Measurements from ENCODE around the gene PREP.

The PREP gene

DNA sequence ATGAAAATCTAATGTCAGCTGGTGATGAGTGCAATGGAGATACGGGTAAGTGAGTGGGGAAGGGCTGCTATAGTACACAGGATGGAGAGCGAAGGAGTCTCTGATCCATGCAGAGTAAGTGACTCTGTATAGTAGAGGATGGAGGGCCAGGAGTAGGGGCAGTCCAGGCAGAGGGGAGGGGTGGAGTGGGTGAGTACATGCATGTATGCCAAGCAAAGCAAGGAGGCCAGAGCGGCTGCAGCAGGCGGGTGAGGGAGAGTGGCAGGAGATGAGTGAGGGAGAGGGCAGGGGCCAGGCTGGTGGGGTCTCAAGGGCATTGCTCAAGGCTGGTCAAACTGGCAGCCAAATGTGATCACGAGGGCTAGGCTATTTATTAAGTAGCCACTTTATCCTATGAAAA is 94.0 kb downstream of the PREP start:
- DNase-seq (ENCODE audit: low read depth), result no peak

DNA sequence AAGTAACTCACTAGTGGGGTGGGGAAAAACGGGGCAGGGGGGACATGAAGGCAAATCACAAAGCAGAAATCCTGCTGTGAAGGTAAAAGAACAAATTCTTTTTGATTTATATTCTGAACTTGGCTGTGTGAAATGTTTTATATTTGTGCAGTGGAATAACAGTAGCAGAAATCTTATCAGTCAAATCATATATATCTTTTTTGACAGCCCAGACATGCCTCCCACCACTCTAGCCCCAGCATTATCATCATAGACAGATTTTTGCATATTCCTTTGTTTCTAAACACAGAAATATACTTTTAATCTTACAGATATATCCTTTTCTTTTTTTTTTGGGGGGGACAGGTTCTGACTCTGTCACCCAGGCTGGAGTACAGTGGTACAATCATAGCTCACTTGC is 97.4 kb downstream of the PREP start:
- peak; percentile 16 for DNase-seq (ENCODE audit: low read depth)

DNA sequence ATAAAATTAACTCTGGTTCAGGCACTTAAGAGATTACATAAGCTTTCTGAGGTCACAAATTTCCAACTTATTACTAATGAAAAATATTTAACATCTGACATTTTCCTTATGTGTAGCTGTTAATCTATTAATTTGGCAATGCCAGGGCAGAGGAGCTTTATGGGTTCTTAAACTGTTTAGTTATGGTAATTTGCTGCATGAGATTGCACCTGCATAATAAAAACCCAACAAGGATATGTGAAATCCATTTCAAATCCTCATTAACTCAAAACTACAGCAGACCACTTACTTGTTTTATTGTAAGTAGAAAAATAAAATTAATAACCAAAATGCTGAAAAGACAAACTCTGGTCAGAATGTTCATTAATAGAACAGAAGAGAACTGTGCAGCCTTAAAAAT is 98.1 kb downstream of the PREP start:
- no peak for DNase-seq (ENCODE audit: low read depth)

DNA sequence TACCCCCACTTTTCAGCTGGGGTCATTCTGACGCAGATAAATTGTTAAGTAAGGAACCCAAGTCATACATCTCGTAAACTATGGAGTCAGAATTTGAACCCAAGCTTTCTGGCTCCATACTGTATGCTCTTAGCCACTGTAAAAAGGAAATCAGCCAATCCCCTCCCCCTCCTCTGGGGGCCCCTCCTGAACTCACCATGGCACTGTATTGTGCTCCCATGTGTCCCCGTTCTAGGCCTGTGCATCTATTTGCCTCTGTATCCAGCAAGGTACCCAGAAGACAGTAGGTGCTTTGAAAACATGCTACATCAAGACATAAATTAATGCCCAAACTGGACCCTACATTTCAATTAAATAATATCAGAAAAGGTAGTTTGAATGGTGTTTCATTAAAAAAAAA is 98.5 kb downstream of the PREP start:
- no peak for DNase-seq (ENCODE audit: low read depth)

DNA sequence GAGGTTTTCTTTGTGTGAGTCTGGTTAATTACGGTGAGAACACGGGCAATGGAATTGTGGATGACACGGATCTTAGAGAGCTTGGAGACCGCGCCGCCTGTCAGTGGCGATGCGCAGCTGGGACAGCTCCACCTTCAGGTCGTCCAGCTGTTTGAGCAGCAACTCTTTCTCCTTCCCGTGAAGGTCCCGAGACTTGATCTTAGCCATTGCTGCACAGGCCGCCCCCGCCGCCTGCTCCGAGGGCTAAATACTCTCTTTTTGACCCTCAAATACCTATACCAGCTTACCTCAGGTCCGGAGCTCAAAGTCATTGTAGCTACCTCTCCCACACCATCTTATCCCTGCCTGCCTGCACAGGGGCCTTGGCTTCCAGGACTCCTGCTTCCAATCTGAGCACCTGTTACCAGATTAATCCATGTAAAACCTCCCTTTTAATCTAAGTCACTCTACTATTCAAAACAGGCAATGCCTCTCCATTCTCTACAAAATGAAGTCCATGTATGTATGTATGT is 100.2 kb downstream of the PREP start:
- DNase-seq (ENCODE audit: low read depth), result no peak

DNA sequence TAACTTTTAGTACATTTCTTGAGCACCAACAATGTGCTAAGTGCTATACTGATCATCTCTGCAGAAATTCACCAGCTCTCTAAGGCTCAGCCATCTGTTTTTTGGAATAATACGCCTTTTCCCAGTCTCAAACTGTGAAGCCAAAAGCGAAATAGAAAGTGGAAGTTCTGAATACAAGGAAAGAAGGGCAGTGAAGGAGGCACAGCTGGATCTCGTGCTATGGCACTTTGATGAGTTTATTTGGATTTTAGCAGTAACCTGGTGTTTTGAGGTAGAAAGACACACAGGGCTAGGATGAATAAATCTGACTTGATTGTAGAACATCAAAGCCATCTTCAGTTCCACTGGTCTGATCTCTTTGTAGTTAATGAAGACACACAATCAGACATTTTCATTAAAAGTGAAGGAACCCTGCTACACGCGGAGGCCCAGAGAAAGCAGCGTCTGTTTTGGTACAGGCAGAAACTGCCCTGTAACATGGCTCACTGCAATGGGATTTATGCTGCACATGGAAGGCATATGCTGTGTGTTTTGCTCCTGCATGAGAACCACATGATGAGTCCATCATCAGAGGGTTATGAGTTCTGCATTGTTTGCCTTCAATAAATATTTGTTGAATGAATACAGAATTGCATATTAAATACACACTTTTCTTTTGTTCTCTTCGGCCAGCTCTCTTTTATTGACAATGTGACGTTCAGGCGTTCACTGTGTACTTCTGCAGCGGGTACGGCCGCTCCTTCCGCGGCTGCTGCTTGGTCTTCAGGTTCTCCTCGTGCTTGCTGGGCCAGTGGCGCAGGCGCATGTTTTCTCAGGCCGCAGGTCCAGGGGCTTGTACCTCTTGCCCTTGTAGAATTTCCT is 100.9 kb downstream of the PREP start:
- DNase-seq (ENCODE audit: low read depth), result no peak

DNA sequence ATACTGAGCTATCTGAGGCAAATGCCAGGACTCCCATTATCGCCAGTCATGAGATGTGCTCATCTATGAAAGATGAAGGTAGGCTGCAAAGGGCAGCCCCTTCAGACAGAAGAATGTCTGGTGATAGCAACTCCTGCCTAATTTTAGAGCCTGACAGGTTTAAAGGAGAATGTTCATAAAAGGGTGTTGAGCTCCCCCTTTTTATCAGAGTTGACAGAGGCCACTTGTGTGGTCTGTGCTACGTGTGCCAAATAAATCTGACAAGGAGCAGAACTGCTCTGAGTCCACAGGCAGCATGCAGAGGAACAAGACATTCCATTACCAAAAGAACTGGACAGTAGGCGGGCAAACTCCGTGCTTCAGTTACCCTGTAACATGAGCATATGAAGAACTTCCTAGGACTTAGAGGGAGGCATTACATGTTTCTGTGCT is 101.8 kb downstream of the PREP start:
- DNase-seq (ENCODE audit: low read depth), result peak; percentile 23

DNA sequence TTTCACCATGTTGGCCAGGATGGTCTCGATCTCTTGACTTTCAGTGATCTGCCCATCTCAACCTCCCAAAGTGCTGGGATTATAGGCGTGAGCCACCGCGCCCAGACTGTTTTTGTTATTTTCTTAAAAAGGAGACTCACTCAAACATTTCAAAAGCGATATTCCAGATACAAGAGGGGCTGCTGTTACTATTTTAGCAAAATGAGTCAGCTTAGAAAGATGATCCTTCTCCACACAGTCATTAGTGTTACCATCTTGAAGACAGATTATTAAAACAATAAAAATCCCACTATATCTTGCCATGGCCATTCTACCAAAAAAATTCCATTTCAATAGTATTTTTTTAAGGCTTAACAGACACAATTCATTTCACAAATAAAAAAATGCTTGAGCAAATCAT is 102.8 kb downstream of the PREP start:
- DNase-seq (ENCODE audit: low read depth), result no peak

DNA sequence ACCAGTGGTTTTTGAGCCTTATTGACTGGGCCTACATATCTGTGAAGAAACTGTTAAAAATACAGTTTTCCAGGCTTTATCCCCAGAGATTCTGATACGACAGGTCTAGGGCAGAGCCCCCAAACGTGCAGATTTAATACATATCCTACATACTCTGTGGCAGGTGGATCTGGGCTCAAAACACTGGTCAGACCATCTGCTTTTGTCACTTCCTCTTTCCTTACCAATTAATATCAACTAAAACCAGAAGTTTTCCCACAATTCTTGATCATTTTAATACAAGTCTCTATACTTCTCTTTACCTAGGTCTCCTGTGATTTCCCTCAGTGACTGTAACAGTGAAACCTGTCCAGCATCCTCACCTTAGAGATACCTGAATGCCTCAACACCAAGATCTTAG is 108.8 kb downstream of the PREP start:
- no peak for DNase-seq (ENCODE audit: low read depth)

DNA sequence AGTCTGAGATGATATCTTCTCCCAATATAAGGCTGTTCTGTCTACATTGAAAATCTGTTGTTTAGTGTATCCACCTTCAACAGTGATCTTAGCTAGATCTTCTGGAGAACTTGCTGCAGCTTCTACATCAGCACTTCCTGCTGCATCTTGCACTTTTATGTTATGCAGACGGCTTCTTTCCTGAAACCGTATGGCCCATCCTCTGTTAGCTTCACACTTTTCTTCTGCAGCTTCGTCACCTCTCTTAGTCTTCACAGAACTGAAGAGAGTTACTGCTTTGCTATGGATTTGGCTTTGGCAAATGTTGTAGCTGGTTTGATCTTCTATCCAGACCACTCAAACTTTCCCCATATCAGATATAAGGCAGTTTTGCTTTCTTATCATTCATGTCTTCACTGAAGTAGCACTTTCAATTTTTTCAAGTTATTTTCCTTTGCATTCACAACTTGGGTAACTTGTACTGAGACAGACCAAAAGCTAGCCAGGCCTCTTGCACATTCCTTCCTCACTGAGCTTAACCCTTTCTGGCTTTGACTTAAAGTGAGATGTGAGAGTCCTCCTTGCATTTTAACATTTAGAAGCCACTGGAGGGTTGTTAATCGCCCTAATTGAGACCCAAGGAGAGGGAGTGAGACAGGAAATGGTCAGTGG is 110.1 kb downstream of the PREP start:
- DNase-seq (ENCODE audit: low read depth), result no peak

DNA sequence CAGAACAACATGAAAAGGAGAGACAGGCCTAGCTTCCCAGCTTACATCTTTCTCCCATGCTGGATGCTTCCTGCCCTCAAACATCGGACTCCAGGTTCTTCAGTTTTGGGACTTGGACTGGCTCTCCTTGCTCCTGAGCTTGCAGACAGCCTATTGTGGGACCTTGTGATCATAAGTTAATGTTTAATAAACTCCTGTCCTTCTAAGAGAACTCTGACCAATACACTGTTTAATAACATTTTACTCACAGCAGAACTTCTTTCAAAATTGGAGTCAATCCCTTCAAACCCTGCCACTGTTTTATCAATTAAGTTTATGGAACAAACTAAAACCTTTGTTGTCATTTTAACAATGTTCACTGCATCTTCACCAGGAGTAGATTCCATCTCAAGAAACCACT is 111.4 kb downstream of the PREP start:
- no peak for DNase-seq (ENCODE audit: low read depth)

DNA sequence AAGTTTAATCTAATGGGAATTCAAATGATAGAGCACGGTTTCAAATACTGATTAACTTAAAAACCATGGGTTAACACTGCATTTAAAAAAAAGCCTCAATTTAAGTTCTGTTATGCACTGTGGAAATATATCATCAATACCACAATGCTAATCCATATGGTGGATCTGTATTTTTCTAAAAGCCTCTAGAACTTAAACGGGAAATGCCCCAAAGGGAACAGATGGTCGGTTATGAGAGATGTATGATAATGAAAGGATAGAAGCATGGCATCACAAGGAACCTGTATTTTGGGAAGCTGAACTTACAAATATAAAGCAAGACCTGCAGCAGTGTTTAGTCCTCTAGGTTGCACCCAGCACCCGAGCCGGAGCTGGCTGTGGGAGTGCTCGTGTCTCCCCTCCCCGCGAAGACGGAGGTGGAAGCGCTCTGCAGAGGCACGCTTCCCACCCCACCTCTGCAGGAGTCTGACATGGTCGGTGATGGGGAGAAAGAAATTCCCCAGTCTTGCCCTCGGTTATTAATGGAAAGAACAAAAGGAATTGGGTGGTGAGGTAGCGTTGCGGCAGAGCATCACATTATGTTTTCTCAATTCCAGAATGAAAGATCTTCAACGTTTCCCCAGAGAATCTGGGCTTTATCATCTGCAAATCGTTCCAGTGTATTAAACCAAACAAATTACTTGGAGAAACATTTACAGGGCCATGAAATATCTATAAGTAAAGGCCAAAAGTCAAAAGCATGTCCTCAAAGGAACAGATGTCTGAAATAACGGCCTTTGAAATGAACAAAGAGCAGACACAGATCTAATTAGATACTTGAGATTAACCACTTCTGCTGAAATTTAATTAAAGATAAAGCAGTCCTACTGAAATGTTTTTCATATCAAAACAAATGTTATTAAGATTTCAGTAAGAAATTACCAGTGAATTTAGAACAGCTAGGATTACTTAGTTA is 120.0 kb downstream of the PREP start:
- DNase-seq (ENCODE audit: low read depth), result no peak

DNA sequence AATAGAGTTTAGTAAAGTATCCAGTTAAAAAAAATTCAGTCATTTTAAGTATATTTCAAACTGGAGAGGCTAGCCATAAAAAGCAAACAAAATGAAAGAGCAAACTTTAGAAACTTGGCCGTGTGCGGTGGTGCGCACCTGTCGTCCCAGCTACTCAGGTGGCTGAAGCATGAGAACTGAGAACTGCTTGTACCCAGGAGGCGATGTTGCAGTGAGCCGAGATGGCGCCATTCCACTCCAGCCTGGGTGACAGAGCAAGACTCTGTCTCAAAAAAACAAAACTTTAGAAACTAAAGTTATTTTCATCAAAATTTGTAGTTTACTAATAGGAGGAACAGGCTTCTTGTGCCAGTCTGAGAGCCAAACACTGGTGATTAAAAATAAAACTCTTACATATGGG is 122.8 kb downstream of the PREP start:
- DNase-seq (ENCODE audit: low read depth), result no peak

DNA sequence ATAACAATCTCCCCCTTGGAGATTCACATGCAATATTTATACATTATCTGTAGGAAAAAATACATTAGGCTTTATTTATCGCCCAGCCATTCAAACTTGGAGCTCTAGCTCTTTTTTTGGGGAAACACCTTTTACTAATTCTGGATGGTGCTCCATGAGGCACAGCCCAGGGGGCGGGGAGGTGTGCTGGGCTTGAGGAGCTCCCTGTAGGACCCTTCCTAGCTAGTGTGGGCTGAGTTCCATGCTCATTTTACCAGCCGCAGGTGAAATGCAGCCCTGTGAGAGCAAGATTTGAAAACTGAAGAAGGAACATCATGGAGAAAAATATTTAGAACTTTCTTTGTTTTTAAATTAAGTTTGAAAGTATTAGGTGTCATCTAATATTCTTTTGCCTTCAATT is 123.4 kb downstream of the PREP start:
- DNase-seq (ENCODE audit: low read depth), result no peak

DNA sequence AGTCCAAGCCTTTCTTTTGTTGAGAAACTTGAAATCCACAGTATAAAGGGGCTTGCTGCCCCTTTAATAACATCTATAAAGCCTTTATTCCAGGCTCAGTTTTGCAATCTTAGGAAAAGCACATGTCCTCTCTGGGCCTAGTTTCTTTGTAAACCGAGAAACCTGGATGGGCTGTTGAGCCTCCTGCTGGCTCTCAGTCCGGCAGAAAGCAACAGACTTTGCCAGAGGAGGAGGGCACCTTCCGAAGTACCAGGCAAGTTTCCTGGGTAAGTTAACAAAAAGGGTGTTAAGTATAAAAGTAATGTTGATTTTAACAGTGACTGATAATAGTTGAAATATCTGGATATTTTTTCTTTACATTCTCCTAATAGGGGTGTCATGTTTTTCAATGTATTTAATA is 124.1 kb downstream of the PREP start:
- no peak for DNase-seq (ENCODE audit: low read depth)

DNA sequence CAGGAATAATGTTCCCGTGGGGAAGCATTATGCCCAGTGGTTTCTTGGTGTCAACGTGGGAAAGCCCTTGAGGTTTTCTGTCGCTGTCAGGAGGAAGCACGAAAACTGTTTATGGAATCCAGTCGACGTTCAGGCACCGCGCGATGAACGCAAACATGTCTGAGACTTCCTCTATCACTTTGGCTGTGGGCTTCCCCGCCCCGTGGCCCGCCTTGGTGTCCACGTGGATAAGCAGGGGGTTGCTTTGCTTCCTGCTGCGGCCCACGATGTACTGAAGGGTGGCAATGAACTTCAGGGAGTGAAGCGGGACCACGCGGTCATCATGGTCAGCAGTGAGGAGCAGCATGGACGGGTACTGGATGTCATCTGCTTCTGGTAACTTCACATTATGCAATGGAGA is 124.8 kb downstream of the PREP start:
- no peak for DNase-seq (ENCODE audit: low read depth)

DNA sequence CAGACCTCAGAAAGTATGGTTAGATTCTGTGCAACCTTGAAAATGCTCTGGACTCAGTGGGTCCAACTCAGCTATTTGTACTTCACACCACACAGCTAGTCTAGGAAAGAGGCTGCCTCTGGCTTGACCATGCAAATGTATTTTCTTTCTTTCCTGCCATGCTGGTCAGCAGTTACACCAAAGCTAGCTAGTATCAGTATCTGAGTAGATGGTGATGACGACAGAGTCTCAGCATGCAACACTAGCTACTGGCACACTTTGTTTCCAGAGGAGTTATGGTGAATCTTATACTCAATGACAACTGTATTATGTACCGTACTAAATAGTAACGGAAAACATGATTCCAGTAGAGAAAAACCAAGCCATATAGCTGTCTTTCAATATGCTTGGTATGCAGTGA is 126.5 kb downstream of the PREP start:
- no peak for DNase-seq (ENCODE audit: low read depth)

DNA sequence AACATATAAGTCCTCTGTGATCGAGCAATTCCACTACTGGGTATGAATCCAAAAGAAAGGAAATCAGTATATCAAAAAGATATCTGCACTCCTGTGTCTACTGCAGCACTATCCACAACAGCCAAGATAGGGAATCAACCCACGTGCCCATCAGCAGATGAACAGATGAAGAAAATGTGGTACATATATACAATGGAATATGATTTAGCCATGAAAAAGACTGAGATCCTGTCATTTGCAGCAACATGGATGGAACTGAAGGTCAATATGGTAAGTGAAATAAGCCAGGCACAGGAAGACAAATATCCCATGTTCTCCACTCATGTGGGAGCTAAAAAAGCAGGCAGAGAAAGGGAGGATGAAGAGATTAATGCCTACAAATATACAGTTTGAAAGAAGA is 127.3 kb downstream of the PREP start:
- DNase-seq (ENCODE audit: low read depth), result no peak

DNA sequence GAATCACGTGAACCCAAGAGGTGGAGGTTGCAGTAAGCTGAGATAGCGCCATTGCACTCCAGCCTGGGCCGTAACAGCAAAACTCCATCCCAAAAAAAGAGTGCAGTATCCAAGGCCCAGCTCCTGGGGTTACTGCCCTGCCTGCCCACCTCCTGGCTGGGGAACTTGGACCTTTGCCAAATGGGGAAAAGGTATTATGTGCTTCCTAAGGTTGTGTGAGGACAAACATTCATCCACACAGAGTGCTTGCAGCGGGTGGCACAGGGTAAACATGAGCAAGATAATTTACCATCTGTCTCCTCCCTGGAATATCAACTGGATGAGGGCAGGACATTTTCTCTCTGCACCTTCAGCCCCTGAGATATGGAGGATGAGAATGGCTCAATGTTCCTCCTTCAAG is 128.2 kb downstream of the PREP start:
- DNase-seq (ENCODE audit: low read depth), result no peak

DNA sequence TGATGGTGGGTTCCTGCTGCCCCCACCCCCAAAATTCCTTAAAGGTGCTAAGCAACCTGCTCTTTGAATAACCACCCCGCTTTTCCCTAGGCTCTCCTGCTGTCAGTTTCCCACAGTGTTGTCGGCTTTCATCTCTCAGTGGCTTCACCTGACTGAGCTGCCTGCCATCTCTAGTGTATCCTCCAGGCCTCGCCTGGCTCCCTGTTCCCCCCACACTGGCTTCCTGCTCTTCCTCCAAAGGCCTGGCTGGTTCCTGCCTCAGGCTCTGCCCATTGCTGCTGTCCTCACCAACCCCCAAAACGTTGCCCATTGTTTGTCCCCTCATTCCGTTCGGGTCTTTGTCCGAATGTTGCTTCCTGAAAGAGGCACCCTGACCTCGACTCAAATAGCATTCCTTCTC is 129.3 kb downstream of the PREP start:
- DNase-seq (ENCODE audit: low read depth), result no peak

DNA sequence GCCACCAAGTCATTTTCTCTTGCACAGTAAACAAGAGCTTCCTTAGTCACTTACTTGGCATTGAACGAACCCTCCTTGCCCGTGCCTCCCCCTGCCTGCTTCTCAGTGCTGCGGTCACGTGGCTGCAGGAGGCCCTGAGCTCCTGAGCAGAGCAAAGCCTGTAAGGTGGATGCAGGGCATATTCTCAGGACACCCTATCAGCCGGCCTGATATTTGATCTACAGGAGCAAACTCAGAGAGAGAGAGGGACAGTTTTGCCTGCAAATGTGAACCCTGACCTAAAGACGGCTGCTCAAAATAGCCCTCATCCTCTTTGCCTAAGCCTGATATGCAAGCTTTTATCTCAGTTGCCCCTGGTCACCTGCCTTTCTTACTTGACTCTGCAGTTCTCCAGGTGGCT is 130.1 kb downstream of the PREP start:
- peak; percentile 35 for DNase-seq (ENCODE audit: low read depth)

DNA sequence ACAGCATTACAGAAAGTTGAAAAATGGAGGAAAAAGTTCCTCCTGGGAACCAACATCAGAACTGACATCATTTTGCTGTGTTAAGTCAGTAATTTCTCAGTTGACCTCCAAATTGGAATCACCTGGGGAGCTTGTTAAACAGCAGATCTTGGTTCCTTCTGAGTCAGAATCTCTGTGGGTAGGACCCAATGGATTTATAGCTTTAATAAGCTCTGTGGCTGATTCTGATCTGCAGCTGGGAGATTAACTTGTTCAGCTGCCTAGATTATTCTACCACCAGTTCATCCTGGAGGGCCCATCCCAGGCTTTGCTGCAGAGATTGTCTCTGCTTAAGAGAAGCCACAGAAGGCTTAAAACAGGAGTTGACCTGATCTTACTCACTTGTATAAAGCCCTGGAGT is 132.4 kb downstream of the PREP start:
- peak; percentile 74 for DNase-seq (ENCODE audit: low read depth)

Data from amniotic epithelial cell (primary cell).